Measurements from ENCODE around the gene RERE. TPM values are rescaled to one million over a fixed set of nuclear protein-coding genes. Genes with fewer than 3 reads are reported as not detected.

RERE gene
- total RNA-seq, 3 donors from 2014 or later = 99.5 to 204 (median 174) TPM

- Histone ChIP-seq H3K9me3 (no peaks in the 10 kb centered on the region), H3K4me3 (no peak overlapping the region), H3K4me1 (ENCODE audit: low read depth) (peaks cover 8% of the 10 kb centered on the region), H3K36me3 (ENCODE audit: low read depth) (no peaks in the 10 kb centered on the region)
- DNase-seq = no peak
- intact Hi-C loops (cut with DNase I, micrococcal nuclease) = no loop called here
- peak; percentile 14 for ATAC-seq
- no peak for TF ChIP-seq CTCF (IDR thresholded peaks at IDR 0.05)
Observed at GRCh38 chr1:8443558-8444194, 373.8 kb downstream of the RERE start.

GRCh38 chr1:8441426-8441825 lies 376.0 kb downstream of the RERE start:
- intact Hi-C loops (cut with DNase I, micrococcal nuclease) = no loop called here
- Histone ChIP-seq H3K4me3 (no peak overlapping the region), H3K36me3 (ENCODE audit: low read depth) (no peaks in the 10 kb centered on the region), H3K9me3 (no peaks in the 10 kb centered on the region), H3K4me1 (ENCODE audit: low read depth) (peaks cover 8% of the 10 kb centered on the region)
- DNase-seq (no peak), ATAC-seq (no peak)
- no peak for TF ChIP-seq CTCF (IDR thresholded peaks at IDR 0.05)

GRCh38 chr1:8439015-8439702 lies 378.3 kb downstream of the RERE start:
- intact Hi-C loops (cut with DNase I, micrococcal nuclease) = no loop called here
- ATAC-seq = peak; percentile 86
- Histone ChIP-seq H3K4me3 (no peak overlapping the region), H3K36me3 (ENCODE audit: low read depth) (no peaks in the 10 kb centered on the region), H3K9me3 (no peaks in the 10 kb centered on the region), H3K4me1 (ENCODE audit: low read depth) (peaks cover 8% of the 10 kb centered on the region)
- TF ChIP-seq CTCF (IDR thresholded peaks at IDR 0.05) = no peak
- peak; percentile 67 to 80 (median 79) for DNase-seq

- DNase-seq = no peak
- intact Hi-C loops (cut with DNase I, micrococcal nuclease) = no loop called here
Observed at GRCh38 chr1:8438489-8438888, 379.0 kb downstream of the RERE start.

GRCh38 chr1:8437347-8437746 lies 380.1 kb downstream of the RERE start:
- H3K36me3 ChIP-seq (ENCODE audit: low read depth) = no peaks in the 10 kb centered on the region
- ATAC-seq (no peak), DNase-seq (no peak)
- intact Hi-C loops (cut with DNase I, micrococcal nuclease) = no loop called here
- H3K4me3 ChIP-seq = no peak overlapping the region
- no peak for TF ChIP-seq CTCF (IDR thresholded peaks at IDR 0.05)
- no peaks in the 10 kb centered on the region for H3K9me3 ChIP-seq
- H3K4me1 ChIP-seq (ENCODE audit: low read depth) = peaks cover 8% of the 10 kb centered on the region

More at GRCh38 chr1:8438489-8438888, 379.0 kb downstream of the RERE start:
- Histone ChIP-seq H3K4me1 (ENCODE audit: low read depth) (peaks cover 8% of the 10 kb centered on the region), H3K9me3 (no peaks in the 10 kb centered on the region), H3K4me3 (no peak overlapping the region), H3K36me3 (ENCODE audit: low read depth) (no peaks in the 10 kb centered on the region)
- TF ChIP-seq CTCF (IDR thresholded peaks at IDR 0.05) = no peak
- ATAC-seq = no peak

Measured in mucosa of descending colon (tissue), 3 donors.